ENCODE results near the gene BAG1. TPM values are rescaled to one million over a fixed set of nuclear protein-coding genes. Genes with fewer than 3 reads are reported as not detected.
A peak's percentile ranks its signal among the peaks of the same experiment; 100 is the strongest.

Gene BAG1
- total RNA-seq, 1 donor from 2014 or later: 43.3 TPM

DNA sequence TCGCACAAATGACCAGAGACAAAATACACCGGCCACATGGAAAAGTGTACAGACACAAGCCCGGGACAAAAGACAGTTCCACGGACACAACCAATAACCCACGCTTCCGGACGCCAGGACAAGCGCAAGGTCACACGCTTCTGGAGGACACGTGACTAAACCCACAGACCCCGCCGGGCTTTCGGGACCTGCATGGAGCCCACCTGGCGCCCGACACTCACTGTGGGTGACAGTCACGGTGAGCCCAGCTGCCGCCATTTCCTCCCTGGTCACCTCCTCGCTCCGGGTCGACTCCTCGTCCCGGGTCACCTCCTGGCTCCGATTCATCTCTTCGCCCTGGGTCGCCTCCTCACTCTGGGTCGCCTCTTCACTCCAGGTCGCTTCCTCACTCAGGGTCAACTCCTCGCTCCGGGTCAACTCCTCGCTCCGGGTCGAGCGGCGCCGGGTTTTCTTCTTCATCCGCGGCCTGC lies 470 bp downstream of the BAG1 start:
- Histone ChIP-seq H3K27ac (ENCODE audit: low read depth, low read length) (peak overlapping the region; percentile 83), H3K36me3 (ENCODE audit: insufficient read depth, low read length) (peaks cover 41% of the 10 kb centered on the region), H2AFZ (ENCODE audit: low read depth, low read length) (peak overlapping the region; percentile 95), H3K9me3 (ENCODE audit: insufficient read depth, low read depth, low read length) (no peaks in the 10 kb centered on the region), H3K4me2 (ENCODE audit: low read length) (peak overlapping the region; percentile 93), H3K9ac (ENCODE audit: low read length) (peak overlapping the region; percentile 97), H3K27me3 (ENCODE audit: insufficient read depth, low read length) (no peaks in the 10 kb centered on the region), H4K20me1 (ENCODE audit: insufficient read depth, low read length) (peaks cover 17% of the 10 kb centered on the region), H3K4me1 (ENCODE audit: insufficient read depth, low read length) (peaks cover 16% of the 10 kb centered on the region), H3K4me3 (ENCODE audit: insufficient read depth, low read depth, low read length) (peak overlapping the region; percentile 90), H3K79me2 (ENCODE audit: insufficient read depth, low read length) (peaks cover 55% of the 10 kb centered on the region)
- Mint-ChIP-seq H3K4me3 (ENCODE audit: unreplicated experiment) (peak overlapping the region; percentile 95), H3K36me3 (ENCODE audit: low read depth, unreplicated experiment) (peaks cover 9% of the 10 kb centered on the region), H3K4me1 (ENCODE audit: low read depth, unreplicated experiment) (peaks cover 19% of the 10 kb centered on the region), H3K27ac (ENCODE audit: unreplicated experiment) (peak overlapping the region; percentile 2), H3K27me3 (ENCODE audit: low read depth, unreplicated experiment) (no peaks in the 10 kb centered on the region), H3K9me3 (ENCODE audit: unreplicated experiment) (no peaks in the 10 kb centered on the region)
- FAIRE-seq: no peak
- no peak for TF ChIP-seq CTCF (IDR thresholded peaks at IDR 0.05; ENCODE audit: insufficient read depth, low read depth, low read length)
- no peak for DNase-seq (ENCODE audit: low read depth)

DNA sequence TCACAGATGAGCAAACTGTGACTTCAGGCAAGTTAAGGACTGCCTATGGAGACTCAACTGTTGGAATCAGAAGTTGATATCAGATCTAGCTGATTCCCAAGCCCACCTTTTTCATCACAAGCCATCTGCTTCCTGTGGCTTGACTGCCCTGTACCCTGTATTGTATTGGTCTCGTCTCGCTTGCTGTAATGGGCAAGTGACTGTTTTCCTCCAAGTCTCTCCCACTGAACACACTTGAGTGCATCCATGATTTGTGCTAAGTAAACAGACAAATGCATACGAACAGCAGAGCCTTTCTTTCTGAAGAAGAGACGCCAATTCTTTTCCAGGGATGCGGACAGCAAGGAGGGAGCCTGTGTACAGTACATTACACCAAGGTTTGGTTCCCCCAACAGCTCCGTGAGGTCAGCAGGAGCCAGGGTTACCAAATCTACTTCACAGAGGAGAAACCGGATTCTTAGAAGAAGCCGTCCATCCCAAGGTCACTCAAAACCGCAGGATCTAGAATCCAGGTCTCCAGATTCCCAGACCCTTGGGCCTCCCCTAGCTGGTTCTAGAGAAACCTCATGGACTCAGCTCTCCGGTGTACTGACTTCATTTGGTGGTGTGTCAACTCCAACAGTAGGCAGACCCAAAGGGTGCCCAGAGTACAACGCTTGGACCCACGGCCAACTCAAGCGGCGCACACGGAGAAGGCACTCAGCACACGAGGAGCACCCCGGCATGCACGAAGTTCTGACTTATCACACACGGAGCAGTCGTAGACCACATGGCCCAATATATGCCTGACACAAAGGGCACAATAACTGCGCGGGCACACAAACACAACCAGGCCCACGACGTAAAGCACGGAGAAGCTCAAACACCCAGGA lies 1.1 kb downstream of the BAG1 start:
- no peaks in the 10 kb centered on the region for H3K9me3 ChIP-seq (ENCODE audit: insufficient read depth, low read depth, low read length)
- peak overlapping the region; percentile 95 for H2AFZ ChIP-seq (ENCODE audit: low read depth, low read length)
- Mint-ChIP-seq H3K4me3 (ENCODE audit: unreplicated experiment) (peak overlapping the region; percentile 95), H3K4me1 (ENCODE audit: low read depth, unreplicated experiment) (peaks cover 19% of the 10 kb centered on the region), H3K36me3 (ENCODE audit: low read depth, unreplicated experiment) (peaks cover 9% of the 10 kb centered on the region), H3K9me3 (ENCODE audit: unreplicated experiment) (no peaks in the 10 kb centered on the region), H3K27ac (ENCODE audit: unreplicated experiment) (peak overlapping the region; percentile 2), H3K27me3 (ENCODE audit: low read depth, unreplicated experiment) (no peaks in the 10 kb centered on the region)
- peaks cover 17% of the 10 kb centered on the region for H4K20me1 ChIP-seq (ENCODE audit: insufficient read depth, low read length)
- peak overlapping the region; percentile 93 for H3K4me2 ChIP-seq (ENCODE audit: low read length)
- no peaks in the 10 kb centered on the region for H3K27me3 ChIP-seq (ENCODE audit: insufficient read depth, low read length)
- TF ChIP-seq CTCF (IDR thresholded peaks at IDR 0.05; ENCODE audit: insufficient read depth, low read depth, low read length) (no peak), EZH2 (IDR thresholded peaks at IDR 0.05; ENCODE audit: insufficient read depth, low read length) (no peak)
- peaks cover 16% of the 10 kb centered on the region for H3K4me1 ChIP-seq (ENCODE audit: insufficient read depth, low read length)
- peak; percentile 10 for DNase-seq (ENCODE audit: low read depth)
- peaks cover 47% of the 10 kb centered on the region for H3K36me3 ChIP-seq (ENCODE audit: insufficient read depth, low read length)
- peaks cover 55% of the 10 kb centered on the region for H3K79me2 ChIP-seq (ENCODE audit: insufficient read depth, low read length)
- peak overlapping the region; percentile 97 for H3K9ac ChIP-seq (ENCODE audit: low read length)
- FAIRE-seq: no peak
- H3K4me3 ChIP-seq (ENCODE audit: insufficient read depth, low read depth, low read length): peak overlapping the region; percentile 90
- peak overlapping the region; percentile 83 for H3K27ac ChIP-seq (ENCODE audit: low read depth, low read length)

- Mint-ChIP-seq H3K36me3 (ENCODE audit: low read depth, unreplicated experiment) (peaks cover 10% of the 10 kb centered on the region), H3K27me3 (ENCODE audit: low read depth, unreplicated experiment) (no peaks in the 10 kb centered on the region), H3K4me1 (ENCODE audit: low read depth, unreplicated experiment) (peaks cover 7% of the 10 kb centered on the region), H3K9me3 (ENCODE audit: unreplicated experiment) (no peaks in the 10 kb centered on the region), H3K4me3 (ENCODE audit: unreplicated experiment) (no peak overlapping the region), H3K27ac (ENCODE audit: unreplicated experiment) (no peak overlapping the region)
- H3K79me2 ChIP-seq (ENCODE audit: insufficient read depth, low read length): peaks cover 33% of the 10 kb centered on the region
- TF ChIP-seq EZH2 (IDR thresholded peaks at IDR 0.05; ENCODE audit: insufficient read depth, low read length) (no peak), CTCF (IDR thresholded peaks at IDR 0.05; ENCODE audit: insufficient read depth, low read depth, low read length) (no peak)
- no peaks in the 10 kb centered on the region for H3K9me3 ChIP-seq (ENCODE audit: insufficient read depth, low read depth, low read length)
- DNase-seq (ENCODE audit: low read depth): no peak
- peaks cover 44% of the 10 kb centered on the region for H3K36me3 ChIP-seq (ENCODE audit: insufficient read depth, low read length)
- no peak overlapping the region for H3K4me2 ChIP-seq (ENCODE audit: low read length)
- H3K27me3 ChIP-seq (ENCODE audit: insufficient read depth, low read length): no peaks in the 10 kb centered on the region
- H2AFZ ChIP-seq (ENCODE audit: low read depth, low read length): no peak overlapping the region
- H3K27ac ChIP-seq (ENCODE audit: low read depth, low read length): no peak overlapping the region
- no peak for FAIRE-seq
- H3K4me1 ChIP-seq (ENCODE audit: insufficient read depth, low read length): peaks cover 12% of the 10 kb centered on the region
- peaks cover 17% of the 10 kb centered on the region for H4K20me1 ChIP-seq (ENCODE audit: insufficient read depth, low read length)
- no peak overlapping the region for H3K4me3 ChIP-seq (ENCODE audit: insufficient read depth, low read depth, low read length)
- H3K9ac ChIP-seq (ENCODE audit: low read length): no peak overlapping the region
These were observed 4.1 kb downstream of the BAG1 start for GRCh38 chr9:33260372-33260771.

Data from astrocyte (in vitro differentiated cells and primary cell).